ENCODE data around the gene LRRK1. TPM values are rescaled to one million over a fixed set of nuclear protein-coding genes. Genes with fewer than 3 reads are reported as not detected.
A peak's percentile ranks its signal among the peaks of the same experiment; 100 is the strongest.

LRRK1 gene
- total RNA-seq, 4 donors from 2014 or later: 2.6 to 36.6 (median 13.1) TPM

DNA sequence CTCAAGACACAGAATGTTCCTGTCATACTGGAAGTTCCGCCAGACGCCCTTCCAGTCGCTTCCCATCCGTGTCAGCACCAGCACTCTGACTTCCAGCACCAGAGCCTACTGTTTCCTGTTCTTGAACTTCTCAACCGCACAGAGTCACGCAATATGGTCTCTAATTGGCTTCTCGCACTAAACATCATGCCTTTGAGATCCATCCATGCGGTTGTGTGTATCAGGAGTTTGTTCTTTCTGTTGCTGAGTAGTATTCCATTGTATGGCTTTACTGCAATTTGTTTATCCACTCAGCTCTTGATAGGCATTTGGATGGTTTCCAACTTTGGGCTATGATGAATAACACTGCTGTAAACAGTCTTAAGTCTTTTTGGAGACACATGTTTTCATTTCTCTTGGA lies 112.1 kb downstream of the LRRK1 start:
- no peak overlapping the region for H3K27ac ChIP-seq
- no peaks in the 10 kb centered on the region for H3K27me3 ChIP-seq
- no peaks in the 10 kb centered on the region for H3K36me3 ChIP-seq
- H3K9me3 ChIP-seq: peaks cover 0 to 4% of the 10 kb centered on the region in 2 donors
- TF ChIP-seq POLR2A (IDR thresholded peaks at IDR 0.05): no peak
- TF ChIP-seq, protein P1, sequence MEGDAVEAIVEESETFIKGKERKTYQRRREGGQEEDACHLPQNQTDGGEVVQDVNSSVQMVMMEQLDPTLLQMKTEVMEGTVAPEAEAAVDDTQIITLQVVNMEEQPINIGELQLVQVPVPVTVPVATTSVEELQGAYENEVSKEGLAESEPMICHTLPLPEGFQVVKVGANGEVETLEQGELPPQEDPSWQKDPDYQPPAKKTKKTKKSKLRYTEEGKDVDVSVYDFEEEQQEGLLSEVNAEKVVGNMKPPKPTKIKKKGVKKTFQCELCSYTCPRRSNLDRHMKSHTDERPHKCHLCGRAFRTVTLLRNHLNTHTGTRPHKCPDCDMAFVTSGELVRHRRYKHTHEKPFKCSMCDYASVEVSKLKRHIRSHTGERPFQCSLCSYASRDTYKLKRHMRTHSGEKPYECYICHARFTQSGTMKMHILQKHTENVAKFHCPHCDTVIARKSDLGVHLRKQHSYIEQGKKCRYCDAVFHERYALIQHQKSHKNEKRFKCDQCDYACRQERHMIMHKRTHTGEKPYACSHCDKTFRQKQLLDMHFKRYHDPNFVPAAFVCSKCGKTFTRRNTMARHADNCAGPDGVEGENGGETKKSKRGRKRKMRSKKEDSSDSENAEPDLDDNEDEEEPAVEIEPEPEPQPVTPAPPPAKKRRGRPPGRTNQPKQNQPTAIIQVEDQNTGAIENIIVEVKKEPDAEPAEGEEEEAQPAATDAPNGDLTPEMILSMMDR (IDR thresholded peaks at IDR 0.05): no peak
- intact Hi-C loops (cut with DNase I; ENCODE audit: low total_unique reads): no loop called here
- DNase-seq: peak in 1 of 2 donors; percentile 7
- H3K4me1 ChIP-seq: no peaks in the 10 kb centered on the region
- no peak overlapping the region for H3K4me3 ChIP-seq

DNA sequence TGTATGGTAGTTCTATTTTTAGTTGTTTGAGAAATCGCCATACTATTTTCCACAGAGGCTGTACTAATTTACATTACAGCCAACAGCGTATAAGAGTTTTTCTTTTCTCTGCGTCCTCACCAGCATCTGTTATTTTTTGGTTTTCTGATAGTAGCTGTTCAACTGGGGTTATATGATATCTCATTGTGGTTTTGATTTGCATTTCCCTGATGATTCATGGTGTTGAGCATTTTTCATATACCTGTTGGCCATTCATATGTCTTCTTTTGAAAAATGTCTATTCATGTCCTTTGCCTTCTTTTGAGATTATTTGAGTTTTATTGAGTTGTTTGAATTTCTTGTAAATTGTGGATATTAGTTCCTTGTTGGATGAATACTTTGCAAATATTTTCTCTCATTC lies 114.6 kb downstream of the LRRK1 start:
- no peak for DNase-seq
- H3K4me3 ChIP-seq: no peak overlapping the region
- intact Hi-C loops (cut with DNase I; ENCODE audit: low total_unique reads): no loop called here

DNA sequence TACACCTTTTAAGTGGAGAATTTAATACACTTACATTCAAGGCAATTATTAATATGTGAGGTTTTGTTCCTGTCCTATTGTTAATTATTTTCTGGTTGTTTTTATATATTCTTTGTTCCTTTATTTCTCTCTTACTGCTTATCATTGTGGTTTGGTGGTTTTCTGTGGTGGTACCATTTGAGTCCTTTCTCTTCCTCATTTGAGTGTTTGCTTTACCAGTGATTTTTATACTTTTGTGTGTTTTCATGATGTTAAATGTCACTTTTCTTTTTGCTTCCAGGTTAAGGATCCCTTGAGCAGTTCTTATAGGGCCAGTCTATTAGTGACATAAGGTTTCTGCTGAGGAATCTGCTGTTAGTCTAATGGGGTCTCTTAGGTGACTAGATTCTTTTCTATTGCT lies 116.5 kb downstream of the LRRK1 start:
- Histone ChIP-seq H3K4me1 (no peaks in the 10 kb centered on the region), H3K27me3 (no peaks in the 10 kb centered on the region), H3K9me3 (peaks cover 0 to 5% of the 10 kb centered on the region in 2 donors), H3K36me3 (no peaks in the 10 kb centered on the region), H3K27ac (no peak overlapping the region), H3K4me3 (no peak overlapping the region)
- intact Hi-C loops (cut with DNase I; ENCODE audit: low total_unique reads): no loop called here
- TF ChIP-seq POLR2A (IDR thresholded peaks at IDR 0.05): no peak
- TF ChIP-seq, protein P1 (IDR thresholded peaks at IDR 0.05): no peak
- DNase-seq: no peak

More for the DNA sequence above, 114.6 kb downstream of the LRRK1 start:
- no peak for TF ChIP-seq POLR2A (IDR thresholded peaks at IDR 0.05)
- TF ChIP-seq, protein P1 (IDR thresholded peaks at IDR 0.05): no peak
- Histone ChIP-seq H3K4me1 (no peaks in the 10 kb centered on the region), H3K27me3 (no peaks in the 10 kb centered on the region), H3K9me3 (peaks cover 0 to 5% of the 10 kb centered on the region in 2 donors), H3K27ac (no peak overlapping the region), H3K36me3 (no peaks in the 10 kb centered on the region)

DNA sequence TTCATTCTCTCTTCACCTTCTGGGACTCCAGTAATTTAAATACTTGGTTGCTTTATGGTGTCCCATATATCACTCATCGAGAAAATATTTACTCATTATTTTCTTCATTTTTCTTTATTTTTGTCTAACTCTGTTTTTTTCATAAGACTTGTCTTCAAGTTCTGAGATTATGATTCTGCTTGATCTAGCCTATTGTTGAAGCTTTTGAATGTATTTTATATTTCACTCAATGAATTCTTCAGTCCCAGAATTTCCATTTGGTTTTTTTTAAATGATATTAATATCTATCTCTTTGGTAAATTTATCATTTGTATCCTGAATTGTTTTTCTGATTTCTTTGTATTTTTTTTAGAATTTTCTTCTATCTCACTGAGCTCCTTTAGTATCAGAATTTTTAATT lies 117.0 kb downstream of the LRRK1 start:
- H3K27ac ChIP-seq: no peak overlapping the region
- intact Hi-C loops (cut with DNase I; ENCODE audit: low total_unique reads): no loop called here
- no peaks in the 10 kb centered on the region for H3K36me3 ChIP-seq
- H3K4me3 ChIP-seq: no peak overlapping the region
- no peaks in the 10 kb centered on the region for H3K4me1 ChIP-seq
- TF ChIP-seq, protein P1 (IDR thresholded peaks at IDR 0.05): no peak
- no peak for TF ChIP-seq POLR2A (IDR thresholded peaks at IDR 0.05)
- peaks cover 0 to 5% of the 10 kb centered on the region in 2 donors for H3K9me3 ChIP-seq
- no peaks in the 10 kb centered on the region for H3K27me3 ChIP-seq
- no peak for DNase-seq

DNA sequence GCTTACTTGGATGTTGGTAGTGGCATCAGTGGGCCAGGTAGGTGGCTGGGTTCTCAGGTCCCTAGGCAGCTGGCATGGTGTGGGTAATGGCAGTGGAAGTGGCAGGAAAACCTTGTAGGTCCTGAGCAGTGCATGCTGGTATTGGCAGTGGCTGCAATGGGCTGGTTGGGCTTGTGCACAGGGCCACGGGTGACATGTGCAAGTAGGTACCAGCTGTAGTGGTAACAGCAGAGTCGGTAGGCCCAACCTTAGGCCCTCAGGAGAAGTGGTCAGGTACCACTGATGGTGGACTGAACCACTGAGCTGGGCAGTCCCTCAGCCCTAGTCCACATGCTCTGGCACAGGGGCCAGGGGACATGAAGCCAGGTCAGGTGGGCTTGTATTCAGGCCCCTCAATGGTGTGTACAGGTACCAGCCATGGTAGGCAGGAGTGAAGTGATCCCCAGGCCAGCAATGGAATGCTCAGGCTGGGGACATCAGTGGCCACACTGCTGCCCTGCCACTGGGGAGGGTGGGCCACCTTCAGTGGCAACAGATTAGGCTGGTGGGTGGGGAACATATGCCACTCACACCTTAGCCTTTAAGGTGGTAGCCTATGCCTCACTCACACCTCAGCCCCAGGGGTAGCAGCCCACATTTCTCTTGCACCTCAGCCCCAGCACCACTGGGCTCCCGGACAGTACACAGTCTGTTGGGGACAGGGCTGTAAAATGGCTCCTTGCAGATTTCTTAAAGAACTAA lies 118.1 kb downstream of the LRRK1 start:
- intact Hi-C loops (cut with DNase I; ENCODE audit: low total_unique reads): no loop called here
- TF ChIP-seq POLR2A (IDR thresholded peaks at IDR 0.05): no peak
- TF ChIP-seq, protein P1 (IDR thresholded peaks at IDR 0.05): no peak
- H3K4me3 ChIP-seq: no peak overlapping the region
- no peaks in the 10 kb centered on the region for H3K27me3 ChIP-seq
- peaks cover 0 to 5% of the 10 kb centered on the region in 2 donors for H3K9me3 ChIP-seq
- H3K36me3 ChIP-seq: no peaks in the 10 kb centered on the region
- peak in 1 of 2 donors; percentile 6 for DNase-seq
- no peak overlapping the region for H3K27ac ChIP-seq
- H3K4me1 ChIP-seq: no peaks in the 10 kb centered on the region

All from uterus (tissue), 4 donors.